LNCaP clone FGC (cell line): ENCODE results near the gene IQSEC1.

Source experiments
- DNase-seq: peaks from one replicate; pipeline ENCODE4 v3.0.0-alpha.2; 2011; ENCODE audit warnings: low read depth
- H3K4me3 ChIP-seq: 2 replicates; pipeline ENCODE4 v1.5.1; 2011; ENCODE audit warnings: mild to moderate bottlenecking, low read depth, low read length, control low read depth
- CTCF ChIP-seq: IDR thresholded peaks from 2 replicates; pipeline ENCODE4 v1.5.1; 2012; ENCODE audit warnings: mild to moderate bottlenecking; ENCODE audit not compliant: control insufficient read depth, insufficient read depth; ENCODE audit errors: extremely low read depth

The IQSEC1 gene

GRCh38 chr3:13027154-13027553, 46.1 kb downstream of the IQSEC1 start:
- no peak for TF ChIP-seq CTCF
- H3K4me3 ChIP-seq, result no peak overlapping the region
- no peak for DNase-seq

GRCh38 chr3:13026534-13026933, 46.7 kb downstream of the IQSEC1 start:
- no peak overlapping the region for H3K4me3 ChIP-seq
- TF ChIP-seq CTCF, result no peak
- DNase-seq, result no peak

- no peak for DNase-seq
- TF ChIP-seq CTCF, result no peak
- no peak overlapping the region for H3K4me3 ChIP-seq
Observed at GRCh38 chr3:13025778-13026518, 47.3 kb downstream of the IQSEC1 start.

- no peak overlapping the region for H3K4me3 ChIP-seq
- DNase-seq, result no peak
- no peak for TF ChIP-seq CTCF
Observed at GRCh38 chr3:13025090-13025489, 48.1 kb downstream of the IQSEC1 start.

- TF ChIP-seq CTCF, result no peak
- H3K4me3 ChIP-seq, result no peak overlapping the region
- no peak for DNase-seq
Observed at GRCh38 chr3:13024765-13025065, 48.5 kb downstream of the IQSEC1 start.

GRCh38 chr3:13023971-13024764, 49.1 kb downstream of the IQSEC1 start:
- no peak for DNase-seq
- no peak overlapping the region for H3K4me3 ChIP-seq

More at GRCh38 chr3:13023971-13024764, 49.1 kb downstream of the IQSEC1 start:
- no peak for TF ChIP-seq CTCF
